ENCODE measurements around the gene PKP1. TPM values are rescaled to one million over a fixed set of nuclear protein-coding genes. Genes with fewer than 3 reads are reported as not detected.

PKP1 gene
- total RNA-seq, 4 donors from 2014 or later, result 0.18 to 0.62 TPM; not detected in 2

DNA sequence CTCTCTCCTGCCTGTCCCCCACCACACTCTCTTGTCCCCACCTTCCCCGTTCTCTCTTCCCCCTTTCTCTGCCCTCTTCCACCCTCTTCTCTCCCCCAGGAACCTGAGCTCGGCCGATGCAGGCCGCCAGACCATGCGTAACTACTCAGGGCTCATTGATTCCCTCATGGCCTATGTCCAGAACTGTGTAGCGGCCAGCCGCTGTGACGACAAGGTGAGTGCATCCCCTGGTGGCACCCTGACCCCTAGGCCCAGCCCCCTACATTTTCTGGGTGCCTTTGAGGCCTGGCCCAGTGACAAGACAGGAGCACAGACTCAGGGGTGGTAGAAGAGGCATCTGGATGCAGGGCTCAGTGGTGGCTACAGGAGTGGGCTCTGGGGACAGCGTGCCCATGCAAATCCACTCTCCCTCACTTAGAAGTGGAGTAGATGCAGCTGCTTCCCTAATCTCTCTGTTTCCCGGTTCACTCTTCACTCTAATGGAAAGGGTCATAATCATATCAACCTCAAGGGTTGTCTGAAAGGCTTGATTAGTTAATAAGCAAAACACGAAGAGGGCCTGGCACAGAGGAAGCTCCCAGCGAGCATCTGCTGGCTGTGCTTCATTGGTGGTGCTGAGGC is 37.0 kb downstream of the PKP1 start:
- H3K27me3 ChIP-seq, result no peaks in the 10 kb centered on the region
- no peak overlapping the region for H3K27ac ChIP-seq
- no peaks in the 10 kb centered on the region for H3K9me3 ChIP-seq
- no peak for TF ChIP-seq CTCF (IDR thresholded peaks at IDR 0.05)
- DNase-seq, result no peak
- intact Hi-C loops (cut with DNase I; ENCODE audit: low total_unique reads), result no loop called here
- no peaks in the 10 kb centered on the region for H3K4me1 ChIP-seq
- no peak overlapping the region for H3K4me3 ChIP-seq
- H3K36me3 ChIP-seq, result no peaks in the 10 kb centered on the region

GRCh38 chr1:201321826-201322390 is 38.6 kb downstream of the PKP1 start:
- no peak for TF ChIP-seq POLR2A (IDR thresholded peaks at IDR 0.05)
- no peak for TF ChIP-seq CTCF (IDR thresholded peaks at IDR 0.05)
- intact Hi-C loops (cut with DNase I; ENCODE audit: low total_unique reads), result no loop called here
- H3K36me3 ChIP-seq, result no peaks in the 10 kb centered on the region
- H3K27me3 ChIP-seq, result no peaks in the 10 kb centered on the region
- H3K4me1 ChIP-seq, result no peaks in the 10 kb centered on the region
- no peaks in the 10 kb centered on the region for H3K9me3 ChIP-seq
- no peak overlapping the region for H3K27ac ChIP-seq
- no peak for DNase-seq
- H3K4me3 ChIP-seq, result no peak overlapping the region

DNA sequence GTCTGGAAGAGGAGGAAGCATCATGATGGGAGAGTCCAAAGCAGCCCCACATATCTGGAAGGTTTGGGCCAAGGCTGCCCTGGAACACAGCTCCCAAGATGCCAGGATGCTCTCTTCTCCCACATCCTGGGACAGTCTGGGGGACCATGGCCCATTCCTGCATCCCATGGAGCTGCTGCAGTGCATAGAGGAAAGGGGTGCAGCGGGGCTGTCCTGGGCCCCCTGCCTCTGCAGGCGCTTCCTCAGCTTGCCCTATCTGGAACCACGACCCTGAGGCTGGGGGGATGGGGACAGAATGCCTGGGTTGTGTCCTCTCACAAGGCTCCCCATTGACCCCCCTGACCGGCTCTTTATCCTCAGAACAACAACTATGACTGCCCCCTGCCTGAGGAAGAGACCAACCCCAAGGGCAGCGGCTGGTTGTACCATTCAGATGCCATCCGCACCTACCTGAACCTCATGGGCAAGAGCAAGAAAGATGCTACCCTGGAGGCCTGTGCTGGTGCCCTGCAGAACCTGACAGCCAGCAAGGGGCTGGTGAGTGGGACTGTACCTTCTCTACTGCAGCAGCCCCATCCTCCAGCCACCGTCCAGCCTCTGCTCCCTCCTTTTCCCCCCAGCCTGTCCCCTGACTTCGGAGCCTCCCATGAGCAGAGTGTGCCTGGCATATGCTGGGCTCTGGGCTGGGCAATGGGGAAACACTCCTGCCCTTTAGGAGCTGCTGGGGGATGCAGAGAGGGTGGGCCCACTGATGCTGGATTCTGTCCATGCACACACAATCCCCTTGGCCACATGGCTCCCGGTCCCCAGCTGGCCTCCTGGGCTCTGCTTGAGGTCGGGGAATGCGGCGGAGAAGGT is 39.6 kb downstream of the PKP1 start:
- Histone ChIP-seq H3K27ac (no peak overlapping the region), H3K27me3 (no peaks in the 10 kb centered on the region), H3K4me3 (no peak overlapping the region), H3K36me3 (no peaks in the 10 kb centered on the region), H3K9me3 (no peaks in the 10 kb centered on the region), H3K4me1 (no peaks in the 10 kb centered on the region)
- no peak for DNase-seq
- TF ChIP-seq CTCF (IDR thresholded peaks at IDR 0.05) (no peak), POLR2A (IDR thresholded peaks at IDR 0.05) (no peak)
- intact Hi-C loops (cut with DNase I; ENCODE audit: low total_unique reads), result no loop called here

DNA sequence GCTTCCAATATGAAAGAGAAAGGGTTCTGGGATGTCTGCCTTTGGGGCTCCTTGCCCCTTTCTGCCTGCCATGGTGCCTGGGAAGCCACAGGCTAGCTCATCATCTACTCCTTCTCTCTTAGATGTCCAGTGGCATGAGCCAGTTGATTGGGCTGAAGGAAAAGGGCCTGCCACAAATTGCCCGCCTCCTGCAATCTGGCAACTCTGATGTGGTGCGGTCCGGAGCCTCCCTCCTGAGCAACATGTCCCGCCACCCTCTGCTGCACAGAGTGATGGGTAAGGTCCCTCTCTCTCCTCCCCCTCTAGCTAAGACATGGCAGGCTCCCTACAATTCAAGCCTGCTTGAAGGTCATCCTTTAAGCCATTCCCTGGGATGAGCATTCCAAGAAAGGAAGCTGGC is 41.0 kb downstream of the PKP1 start:
- H3K27me3 ChIP-seq, result no peaks in the 10 kb centered on the region
- no peak overlapping the region for H3K4me3 ChIP-seq
- H3K9me3 ChIP-seq, result no peaks in the 10 kb centered on the region
- DNase-seq, result no peak
- intact Hi-C loops (cut with DNase I; ENCODE audit: low total_unique reads), result no loop called here
- TF ChIP-seq CTCF (IDR thresholded peaks at IDR 0.05) (no peak), POLR2A (IDR thresholded peaks at IDR 0.05) (no peak)
- no peaks in the 10 kb centered on the region for H3K36me3 ChIP-seq
- no peaks in the 10 kb centered on the region for H3K4me1 ChIP-seq
- H3K27ac ChIP-seq, result no peak overlapping the region
